Keratinocyte (primary cell): ENCODE data around the gene LPAR3. TPM values are rescaled to one million over a fixed set of nuclear protein-coding genes. Genes with fewer than 3 reads are reported as not detected.

Experiments used
- DNase-seq: peaks from one replicate; pipeline ENCODE4 v3.0.0-alpha.2; 2011; ENCODE audit warnings: low read depth, missing footprints, low spot score
- FAIRE-seq: peaks from 2 replicates; lab custom pipeline; 2011; peaks lifted over from hg19 to GRCh38; lab: Jason Lieb, UNC
- H2AFZ ChIP-seq: 2 replicates; pipeline ENCODE4 v1.6.0; 2012; ENCODE audit warnings: low read length, control low read depth, inconsistent platforms; ENCODE audit not compliant: control insufficient read depth
- H3K27ac ChIP-seq: 2 replicates; pipeline ENCODE4 v1.5.1; 2011; ENCODE audit warnings: low read length; ENCODE audit not compliant: control insufficient read depth, insufficient read depth
- H3K27me3 ChIP-seq: 3 replicates; pipeline ENCODE4 v1.6.0; 2011; ENCODE audit warnings: low read length; ENCODE audit not compliant: control insufficient read depth, insufficient read depth; ENCODE audit errors: extremely low read depth
- H3K36me3 ChIP-seq, 2 experiments: 2 replicates in 1 of 2; 3 replicates in 1 of 2; pipeline ENCODE4 v1.5.1; 2011; ENCODE audit warnings: low read length in 2 of 2, mild to moderate bottlenecking in 1 of 2; ENCODE audit not compliant: control insufficient read depth in 2 of 2, insufficient read depth in 2 of 2; ENCODE audit errors: extremely low read depth in 1 of 2
- H3K4me1 ChIP-seq: 3 replicates; pipeline ENCODE4 v1.5.1; 2011; ENCODE audit warnings: low read length; ENCODE audit not compliant: control insufficient read depth, insufficient read depth; ENCODE audit errors: extremely low read depth
- H3K4me2 ChIP-seq: 3 replicates; pipeline ENCODE4 v1.6.0; 2011; ENCODE audit warnings: low read depth, low read length; ENCODE audit not compliant: control insufficient read depth, insufficient read depth; ENCODE audit errors: extremely low read depth
- H3K4me3 ChIP-seq, 3 experiments: fragments of 200-600 bp in 1 of 3; sonication (generic) in 1 of 3; 2 replicates in 2 of 3; 3 replicates in 1 of 3; pipeline ENCODE4 v1.5.1; 2011 to 2016; ENCODE audit warnings: low read length in 3 of 3, mild to moderate bottlenecking in 3 of 3, control low read depth in 2 of 3, inconsistent platforms in 1 of 3, low read depth in 1 of 3, mixed read lengths in 1 of 3, mixed run types in 1 of 3, moderate library complexity in 1 of 3; ENCODE audit not compliant: control insufficient read depth in 2 of 3, insufficient read depth in 2 of 3; ENCODE audit errors: extremely low read depth in 1 of 3
- H3K79me2 ChIP-seq: 2 replicates; pipeline ENCODE4 v1.6.0; 2012; ENCODE audit warnings: low read length; ENCODE audit not compliant: control insufficient read depth, insufficient read depth
- H3K9ac ChIP-seq: 3 replicates; pipeline ENCODE4 v1.6.0; 2011; ENCODE audit warnings: low read length; ENCODE audit not compliant: control insufficient read depth, insufficient read depth; ENCODE audit errors: extremely low read depth
- H3K9me1 ChIP-seq: 3 replicates; pipeline ENCODE4 v1.6.0; 2011; ENCODE audit warnings: low read length; ENCODE audit not compliant: control insufficient read depth, insufficient read depth; ENCODE audit errors: extremely low read depth
- H3K9me3 ChIP-seq: 2 replicates; pipeline ENCODE4 v1.5.1; 2012; ENCODE audit warnings: low read depth, low read length; ENCODE audit not compliant: control insufficient read depth
- H4K20me1 ChIP-seq: 3 replicates; pipeline ENCODE4 v1.6.0; 2011; ENCODE audit warnings: low read length; ENCODE audit not compliant: control insufficient read depth, insufficient read depth; ENCODE audit errors: extremely low read depth
- EZH2 ChIP-seq: IDR thresholded peaks from one replicate; pipeline ENCODE4 v1.6.1; 2012; ENCODE audit warnings: inconsistent platforms, mild to moderate bottlenecking, low read length, moderate library complexity
- dilution Hi-C: fragments of 300-500 bp; cut with MboI; formaldehyde crosslinking; loops from one replicate; pipeline ENCODE4 v1.7.0; 2020; ENCODE audit warnings: low sequenced_read_pairs; ENCODE audit not compliant: extremely low pct_ligation_motif_present
- polyA plus RNA-seq, 5 experiments: library from polyadenylated mRNA; depleted of rRNA in 3 of 5; stranded (reverse) in 3 of 5; stranded (forward) in 1 of 5; unstranded in 1 of 5; fragments of >200 nt; gene quantifications; 1 replicate in 1 of 5; 2 replicates in 3 of 5; 3 replicates in 1 of 5; pipeline versions ENCODE4 v1.2.1 to v1.2.3, GENCODE V29; 2011 to 2012; ENCODE audit warnings: missing spikeins in 2 of 5, low read depth in 1 of 5, low replicate concordance in 1 of 5
- TF ChIP-seq, protein P1 (sequence below), 3 experiments: IDR thresholded peaks in 1 of 3; conservative IDR thresholded peaks in 1 of 3; optimal IDR thresholded peaks in 1 of 3; 2 replicates in 2 of 3; 3 replicates in 1 of 3; pipeline versions ENCODE3 to v1.5.1; 2011; ENCODE audit warnings: low read length in 3 of 3, mild to moderate bottlenecking in 3 of 3, moderate library complexity in 2 of 3, control low read depth in 1 of 3, inconsistent platforms in 1 of 3; ENCODE audit not compliant: insufficient read depth in 2 of 3; ENCODE audit errors: extremely low read depth in 1 of 3

The LPAR3 gene
- polyA plus RNA-seq, 1 donor (not counting 4 experiments of a cell fraction or from before 2014, with no cell fraction given) = 42.1 TPM

- no peaks in the 10 kb centered on the region for H4K20me1 ChIP-seq
Measured at GRCh38 chr1:84920159-84920558, 27.2 kb upstream of the LPAR3 start.

GRCh38 chr1:84919461-84919970 lies 26.5 kb upstream of the LPAR3 start:
- no peaks in the 10 kb centered on the region for H3K9me3 ChIP-seq
- no peak overlapping the region for H3K4me2 ChIP-seq
- DNase-seq (no peak), FAIRE-seq (no peak)
- H4K20me1 ChIP-seq = no peaks in the 10 kb centered on the region
- H3K9me1 ChIP-seq = no peaks in the 10 kb centered on the region
- H3K27ac ChIP-seq = no peak overlapping the region
- H3K36me3 ChIP-seq = no peaks in the 10 kb centered on the region
- no peak overlapping the region for H3K9ac ChIP-seq
- no peaks in the 10 kb centered on the region for H3K27me3 ChIP-seq
- no peak overlapping the region for H3K4me3 ChIP-seq
- dilution Hi-C loops = no loop called here
- TF ChIP-seq, protein P1, sequence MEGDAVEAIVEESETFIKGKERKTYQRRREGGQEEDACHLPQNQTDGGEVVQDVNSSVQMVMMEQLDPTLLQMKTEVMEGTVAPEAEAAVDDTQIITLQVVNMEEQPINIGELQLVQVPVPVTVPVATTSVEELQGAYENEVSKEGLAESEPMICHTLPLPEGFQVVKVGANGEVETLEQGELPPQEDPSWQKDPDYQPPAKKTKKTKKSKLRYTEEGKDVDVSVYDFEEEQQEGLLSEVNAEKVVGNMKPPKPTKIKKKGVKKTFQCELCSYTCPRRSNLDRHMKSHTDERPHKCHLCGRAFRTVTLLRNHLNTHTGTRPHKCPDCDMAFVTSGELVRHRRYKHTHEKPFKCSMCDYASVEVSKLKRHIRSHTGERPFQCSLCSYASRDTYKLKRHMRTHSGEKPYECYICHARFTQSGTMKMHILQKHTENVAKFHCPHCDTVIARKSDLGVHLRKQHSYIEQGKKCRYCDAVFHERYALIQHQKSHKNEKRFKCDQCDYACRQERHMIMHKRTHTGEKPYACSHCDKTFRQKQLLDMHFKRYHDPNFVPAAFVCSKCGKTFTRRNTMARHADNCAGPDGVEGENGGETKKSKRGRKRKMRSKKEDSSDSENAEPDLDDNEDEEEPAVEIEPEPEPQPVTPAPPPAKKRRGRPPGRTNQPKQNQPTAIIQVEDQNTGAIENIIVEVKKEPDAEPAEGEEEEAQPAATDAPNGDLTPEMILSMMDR (optimal IDR thresholded peaks at IDR 0.05 in 1 of 3, IDR thresholded peaks at IDR 0.05 in 1 of 3, conservative IDR thresholded peaks at IDR 0.05 in 1 of 3; ENCODE audit: extremely low read depth in 1 of 3, insufficient read depth in 2 of 3, low read length in 3 of 3) = no peak
- TF ChIP-seq EZH2 = no peak
- no peak overlapping the region for H2AFZ ChIP-seq
- no peaks in the 10 kb centered on the region for H3K4me1 ChIP-seq
- no peaks in the 10 kb centered on the region for H3K79me2 ChIP-seq

More at GRCh38 chr1:84920159-84920558, 27.2 kb upstream of the LPAR3 start:
- dilution Hi-C loops = no loop called here
- DNase-seq = no peak
- H3K79me2 ChIP-seq = no peaks in the 10 kb centered on the region
- no peak for TF ChIP-seq EZH2
- TF ChIP-seq, protein P1 (optimal IDR thresholded peaks at IDR 0.05 in 1 of 3, IDR thresholded peaks at IDR 0.05 in 1 of 3, conservative IDR thresholded peaks at IDR 0.05 in 1 of 3; ENCODE audit: extremely low read depth in 1 of 3, insufficient read depth in 2 of 3, low read length in 3 of 3) = no peak
- no peak overlapping the region for H3K9ac ChIP-seq
- FAIRE-seq = no peak
- H3K4me2 ChIP-seq = no peak overlapping the region
- no peaks in the 10 kb centered on the region for H3K9me3 ChIP-seq
- H3K4me1 ChIP-seq = no peaks in the 10 kb centered on the region
- H3K27me3 ChIP-seq = no peaks in the 10 kb centered on the region
- H3K4me3 ChIP-seq = no peak overlapping the region
- H2AFZ ChIP-seq = no peak overlapping the region
- no peaks in the 10 kb centered on the region for H3K36me3 ChIP-seq
- H3K9me1 ChIP-seq = no peaks in the 10 kb centered on the region
- H3K27ac ChIP-seq = no peak overlapping the region
